Measurements from ENCODE around the gene UBE2H. TPM values are rescaled to one million over a fixed set of nuclear protein-coding genes. Genes with fewer than 3 reads are reported as not detected.

Gene UBE2H
- total and polyA plus RNA-seq, 10 of the 15 experiments (the other 5 are each of a cell fraction or from before 2014, with no cell fraction given): 15.6 to 75.5 (median 32.8) TPM

DNA sequence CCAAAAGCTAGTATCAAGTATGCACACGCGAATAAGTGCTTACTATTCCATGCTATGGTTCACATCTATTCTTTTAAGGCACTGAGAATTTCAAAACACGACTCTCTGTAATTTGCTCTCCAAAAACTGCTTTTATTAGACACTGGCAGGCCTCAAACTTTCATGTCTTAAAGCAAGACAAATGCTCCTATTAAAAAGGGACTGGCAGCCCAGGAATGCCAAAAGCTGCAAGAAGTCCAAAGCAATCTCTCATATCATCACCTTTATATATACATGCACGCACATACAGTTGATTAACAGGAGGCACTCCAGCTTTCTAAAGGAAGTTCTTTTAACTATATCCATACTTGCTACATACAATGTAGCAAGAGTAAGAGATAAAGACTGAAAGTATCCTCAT is 34.8 kb downstream of the UBE2H start (continued):
- TF ChIP-seq, protein P1, sequence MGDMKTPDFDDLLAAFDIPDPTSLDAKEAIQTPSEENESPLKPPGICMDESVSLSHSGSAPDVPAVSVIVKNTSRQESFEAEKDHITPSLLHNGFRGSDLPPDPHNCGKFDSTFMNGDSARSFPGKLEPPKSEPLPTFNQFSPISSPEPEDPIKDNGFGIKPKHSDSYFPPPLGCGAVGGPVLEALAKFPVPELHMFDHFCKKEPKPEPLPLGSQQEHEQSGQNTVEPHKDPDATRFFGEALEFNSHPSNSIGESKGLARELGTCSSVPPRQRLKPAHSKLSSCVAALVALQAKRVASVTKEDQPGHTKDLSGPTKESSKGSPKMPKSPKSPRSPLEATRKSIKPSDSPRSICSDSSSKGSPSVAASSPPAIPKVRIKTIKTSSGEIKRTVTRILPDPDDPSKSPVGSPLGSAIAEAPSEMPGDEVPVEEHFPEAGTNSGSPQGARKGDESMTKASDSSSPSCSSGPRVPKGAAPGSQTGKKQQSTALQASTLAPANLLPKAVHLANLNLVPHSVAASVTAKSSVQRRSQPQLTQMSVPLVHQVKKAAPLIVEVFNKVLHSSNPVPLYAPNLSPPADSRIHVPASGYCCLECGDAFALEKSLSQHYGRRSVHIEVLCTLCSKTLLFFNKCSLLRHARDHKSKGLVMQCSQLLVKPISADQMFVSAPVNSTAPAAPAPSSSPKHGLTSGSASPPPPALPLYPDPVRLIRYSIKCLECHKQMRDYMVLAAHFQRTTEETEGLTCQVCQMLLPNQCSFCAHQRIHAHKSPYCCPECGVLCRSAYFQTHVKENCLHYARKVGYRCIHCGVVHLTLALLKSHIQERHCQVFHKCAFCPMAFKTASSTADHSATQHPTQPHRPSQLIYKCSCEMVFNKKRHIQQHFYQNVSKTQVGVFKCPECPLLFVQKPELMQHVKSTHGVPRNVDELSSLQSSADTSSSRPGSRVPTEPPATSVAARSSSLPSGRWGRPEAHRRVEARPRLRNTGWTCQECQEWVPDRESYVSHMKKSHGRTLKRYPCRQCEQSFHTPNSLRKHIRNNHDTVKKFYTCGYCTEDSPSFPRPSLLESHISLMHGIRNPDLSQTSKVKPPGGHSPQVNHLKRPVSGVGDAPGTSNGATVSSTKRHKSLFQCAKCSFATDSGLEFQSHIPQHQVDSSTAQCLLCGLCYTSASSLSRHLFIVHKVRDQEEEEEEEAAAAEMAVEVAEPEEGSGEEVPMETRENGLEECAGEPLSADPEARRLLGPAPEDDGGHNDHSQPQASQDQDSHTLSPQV (IDR thresholded peaks at IDR 0.05): no peak
- TF ChIP-seq, protein P2, sequence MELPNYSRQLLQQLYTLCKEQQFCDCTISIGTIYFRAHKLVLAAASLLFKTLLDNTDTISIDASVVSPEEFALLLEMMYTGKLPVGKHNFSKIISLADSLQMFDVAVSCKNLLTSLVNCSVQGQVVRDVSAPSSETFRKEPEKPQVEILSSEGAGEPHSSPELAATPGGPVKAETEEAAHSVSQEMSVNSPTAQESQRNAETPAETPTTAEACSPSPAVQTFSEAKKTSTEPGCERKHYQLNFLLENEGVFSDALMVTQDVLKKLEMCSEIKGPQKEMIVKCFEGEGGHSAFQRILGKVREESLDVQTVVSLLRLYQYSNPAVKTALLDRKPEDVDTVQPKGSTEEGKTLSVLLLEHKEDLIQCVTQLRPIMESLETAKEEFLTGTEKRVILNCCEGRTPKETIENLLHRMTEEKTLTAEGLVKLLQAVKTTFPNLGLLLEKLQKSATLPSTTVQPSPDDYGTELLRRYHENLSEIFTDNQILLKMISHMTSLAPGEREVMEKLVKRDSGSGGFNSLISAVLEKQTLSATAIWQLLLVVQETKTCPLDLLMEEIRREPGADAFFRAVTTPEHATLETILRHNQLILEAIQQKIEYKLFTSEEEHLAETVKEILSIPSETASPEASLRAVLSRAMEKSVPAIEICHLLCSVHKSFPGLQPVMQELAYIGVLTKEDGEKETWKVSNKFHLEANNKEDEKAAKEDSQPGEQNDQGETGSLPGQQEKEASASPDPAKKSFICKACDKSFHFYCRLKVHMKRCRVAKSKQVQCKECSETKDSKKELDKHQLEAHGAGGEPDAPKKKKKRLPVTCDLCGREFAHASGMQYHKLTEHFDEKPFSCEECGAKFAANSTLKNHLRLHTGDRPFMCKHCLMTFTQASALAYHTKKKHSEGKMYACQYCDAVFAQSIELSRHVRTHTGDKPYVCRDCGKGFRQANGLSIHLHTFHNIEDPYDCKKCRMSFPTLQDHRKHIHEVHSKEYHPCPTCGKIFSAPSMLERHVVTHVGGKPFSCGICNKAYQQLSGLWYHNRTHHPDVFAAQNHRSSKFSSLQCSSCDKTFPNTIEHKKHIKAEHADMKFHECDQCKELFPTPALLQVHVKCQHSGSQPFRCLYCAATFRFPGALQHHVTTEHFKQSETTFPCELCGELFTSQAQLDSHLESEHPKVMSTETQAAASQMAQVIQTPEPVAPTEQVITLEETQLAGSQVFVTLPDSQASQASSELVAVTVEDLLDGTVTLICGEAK (IDR thresholded peaks at IDR 0.05; ENCODE audit: borderline replicate concordance): no peak

Measured in GM12878 (cell line).